Kidney tubule cell (primary cell): ENCODE results near the gene SUPT20HL2.
"Not testable (repeated sequence)": the region's sequence is repeated elsewhere in the genome, so short reads cannot be mapped to it uniquely, and the experiment has no call there.

Source experiments
- DNase-seq: peaks from one replicate; pipeline ENCODE4 v3.0.0-alpha.2; 2018; ENCODE audit warnings: low spot score

SUPT20HL2 gene

GRCh38 chrX:24309580-24310374, 4.1 kb downstream of the SUPT20HL2 start:
- not testable (repeated sequence) for DNase-seq

DNA sequence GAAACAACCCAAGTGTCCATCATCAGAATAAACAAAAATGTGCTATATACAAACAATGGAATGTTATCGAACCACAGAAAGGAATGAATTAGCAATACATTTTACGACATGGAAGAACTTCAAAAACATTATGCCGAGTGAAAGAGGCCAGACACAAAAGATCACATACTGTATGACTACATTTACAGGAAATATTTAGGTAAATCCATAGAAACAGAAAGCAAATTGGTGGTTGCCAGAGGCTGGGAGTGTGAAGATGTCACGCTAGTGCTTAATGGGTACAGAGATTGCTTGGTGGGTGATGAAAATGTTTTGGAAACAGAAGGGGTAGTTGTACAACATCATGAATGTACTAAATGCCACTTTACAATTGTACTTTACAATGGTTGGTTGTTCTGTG, 5.1 kb downstream of the SUPT20HL2 start:
- DNase-seq, result not testable (repeated sequence)

- no peak for DNase-seq
Measured at GRCh38 chrX:24306440-24306839, 7.4 kb downstream of the SUPT20HL2 start.

DNA sequence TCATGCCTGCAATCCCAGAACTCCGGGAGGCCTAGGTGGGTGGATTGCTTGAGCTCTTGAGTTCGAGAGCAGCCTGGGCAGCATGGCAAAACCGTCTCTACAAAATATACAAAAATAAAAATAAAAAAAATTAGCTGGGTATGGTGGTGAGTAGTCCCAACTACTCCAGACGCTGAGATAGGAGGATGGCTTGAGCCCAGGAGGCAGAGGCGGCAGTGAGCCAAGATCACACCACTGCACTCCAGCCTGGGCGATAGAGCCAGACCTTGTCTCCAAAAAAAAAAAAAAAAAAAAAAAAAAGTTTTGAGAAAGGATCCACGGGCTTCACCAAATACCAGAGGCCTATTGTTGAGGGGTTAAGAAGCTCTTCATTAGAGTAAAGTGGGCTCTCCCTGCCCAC, 8.0 kb downstream of the SUPT20HL2 start:
- no peak for DNase-seq

DNA sequence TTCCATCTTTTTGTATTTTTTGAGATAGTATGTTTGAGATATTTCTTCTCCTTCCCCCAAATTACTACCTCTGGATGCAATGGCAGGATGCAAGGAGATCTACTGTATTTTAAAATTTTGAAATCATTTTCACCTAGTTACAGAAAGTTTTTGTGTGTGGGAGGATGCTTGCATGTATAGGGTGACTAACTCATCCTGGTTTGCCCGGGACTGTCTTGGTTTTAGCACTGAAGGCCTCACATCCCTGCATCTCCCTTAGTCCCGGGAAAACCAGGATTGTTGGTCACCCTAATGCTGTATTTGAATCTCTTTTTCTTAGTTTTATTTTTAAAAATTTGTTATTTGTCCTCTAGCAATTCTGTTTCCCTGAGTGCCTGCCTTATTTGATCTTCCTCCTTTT, 12.1 kb downstream of the SUPT20HL2 start:
- DNase-seq, result no peak

DNA sequence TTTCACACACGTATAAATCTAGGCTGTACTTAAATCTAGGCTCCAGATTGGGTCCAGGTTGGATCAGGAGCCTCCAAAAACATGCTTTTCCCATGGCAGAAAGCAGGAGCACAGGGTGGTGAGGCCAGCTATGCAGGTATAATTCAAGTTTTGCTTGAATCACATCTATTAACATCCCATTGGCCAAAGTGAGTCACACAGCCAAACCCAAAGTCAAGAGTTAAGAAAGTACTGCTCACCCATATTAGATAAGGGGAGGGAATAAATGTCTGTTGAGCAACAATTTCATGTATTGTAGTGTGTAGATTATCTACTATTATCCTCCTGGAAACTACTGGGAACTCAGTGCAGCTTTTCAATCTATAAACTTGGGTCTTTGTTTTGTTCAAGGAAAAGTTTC, 12.8 kb downstream of the SUPT20HL2 start:
- DNase-seq, result no peak

DNA sequence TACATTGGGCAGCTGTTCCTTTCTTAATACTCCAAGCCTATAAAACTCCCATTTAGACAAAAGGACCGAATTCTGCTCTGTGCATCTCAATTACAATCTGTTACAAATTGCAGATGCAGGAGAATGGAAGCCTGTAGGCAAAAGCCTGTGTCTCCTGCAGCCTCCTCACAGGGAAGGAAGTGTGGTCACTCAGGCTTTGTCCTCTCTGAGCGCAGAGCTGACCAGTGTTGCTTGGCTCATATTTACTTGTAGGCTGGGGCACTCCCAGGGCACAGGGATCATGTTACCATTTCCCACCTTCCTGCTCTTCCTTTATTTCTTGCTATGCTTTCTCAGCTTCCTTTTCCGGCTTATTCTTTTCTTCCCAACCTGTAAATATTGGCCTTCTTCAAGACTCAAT, 15.7 kb downstream of the SUPT20HL2 start:
- DNase-seq, result no peak

GRCh38 chrX:24294619-24295018, 19.2 kb downstream of the SUPT20HL2 start:
- DNase-seq, result no peak

DNA sequence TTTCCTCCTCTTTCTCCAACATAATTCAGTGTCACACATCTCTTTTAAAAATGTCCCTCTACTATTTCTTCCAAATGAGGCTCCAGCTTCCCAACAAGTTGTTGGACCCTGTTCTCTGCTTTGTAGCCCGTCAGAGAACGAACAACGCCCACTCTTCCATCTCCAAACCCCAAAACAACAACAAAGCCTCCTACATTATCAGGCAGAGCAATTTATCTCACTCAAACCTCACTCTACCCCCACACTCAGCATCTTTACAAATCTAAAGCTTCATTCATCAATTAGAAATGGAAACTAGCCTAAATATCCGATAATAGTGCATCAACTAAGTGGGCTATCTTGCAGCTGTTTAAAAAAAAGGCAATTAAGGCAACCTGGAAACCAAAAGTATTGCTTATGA, 20.5 kb downstream of the SUPT20HL2 start:
- DNase-seq, result no peak

DNA sequence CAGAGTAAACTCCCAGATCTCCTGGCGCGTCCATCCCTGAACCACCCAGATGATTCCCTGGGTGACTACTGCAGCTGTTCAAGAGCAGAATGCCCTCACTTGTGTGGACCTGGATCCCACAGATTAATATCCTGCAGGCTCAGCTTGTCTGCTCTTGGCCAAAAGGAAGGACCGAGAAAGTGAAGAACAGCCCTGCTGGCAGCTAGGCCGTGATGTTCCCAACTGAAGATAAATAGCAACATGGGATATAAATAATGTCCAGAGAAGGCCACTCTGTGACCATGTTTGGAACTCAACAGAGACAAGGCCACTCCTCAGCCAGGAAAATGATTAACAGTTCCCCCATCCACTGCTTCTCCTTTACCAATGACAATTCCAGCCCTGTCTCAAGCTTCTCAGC, 21.5 kb downstream of the SUPT20HL2 start:
- DNase-seq, result no peak

DNA sequence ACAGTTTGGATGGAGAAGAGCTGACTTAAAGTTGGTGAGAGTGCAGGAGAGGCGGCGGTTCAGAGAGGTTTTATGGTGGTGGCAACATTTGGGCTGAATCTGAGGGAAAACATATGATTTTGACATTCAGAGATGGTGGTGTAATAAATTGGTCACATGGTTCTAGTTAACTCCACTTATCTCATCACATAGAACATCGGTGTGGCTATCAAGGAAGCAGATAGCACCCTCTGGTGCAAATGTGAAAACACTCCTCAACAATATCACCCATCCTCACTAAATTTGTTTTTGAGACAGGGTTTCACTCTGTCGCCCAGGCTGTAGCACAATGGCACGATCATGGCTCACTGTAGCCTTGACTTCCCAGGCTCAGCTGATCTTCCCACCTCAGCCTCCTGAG, 28.8 kb downstream of the SUPT20HL2 start:
- DNase-seq, result no peak

GRCh38 chrX:24283127-24283794, 30.6 kb downstream of the SUPT20HL2 start:
- no peak for DNase-seq

GRCh38 chrX:24282381-24283126, 31.3 kb downstream of the SUPT20HL2 start:
- DNase-seq, result peak; percentile 71

- DNase-seq, result no peak
Measured at GRCh38 chrX:24277405-24277804, 36.5 kb downstream of the SUPT20HL2 start.

- no peak for DNase-seq
Measured at GRCh38 chrX:24276015-24276414, 37.9 kb downstream of the SUPT20HL2 start.

DNA sequence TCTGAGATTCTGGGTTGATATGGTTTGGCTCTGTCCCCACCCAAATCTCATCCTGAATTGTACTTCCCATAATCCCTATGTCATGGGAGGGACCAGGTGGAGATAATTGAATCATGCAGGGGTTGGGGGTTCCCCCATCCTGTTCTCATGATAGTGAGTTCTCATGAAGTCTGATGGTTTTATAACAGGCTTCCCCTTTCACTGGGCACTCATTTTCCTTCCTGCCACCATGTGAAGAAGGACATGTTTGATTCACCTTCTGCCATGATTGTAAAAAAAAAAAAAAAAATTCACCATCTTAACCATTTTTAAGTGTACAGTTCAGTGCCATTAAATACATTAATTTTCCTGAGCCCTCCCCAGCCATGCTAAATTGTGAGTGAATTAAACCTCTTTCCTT, 42.6 kb downstream of the SUPT20HL2 start:
- DNase-seq, result no peak

DNA sequence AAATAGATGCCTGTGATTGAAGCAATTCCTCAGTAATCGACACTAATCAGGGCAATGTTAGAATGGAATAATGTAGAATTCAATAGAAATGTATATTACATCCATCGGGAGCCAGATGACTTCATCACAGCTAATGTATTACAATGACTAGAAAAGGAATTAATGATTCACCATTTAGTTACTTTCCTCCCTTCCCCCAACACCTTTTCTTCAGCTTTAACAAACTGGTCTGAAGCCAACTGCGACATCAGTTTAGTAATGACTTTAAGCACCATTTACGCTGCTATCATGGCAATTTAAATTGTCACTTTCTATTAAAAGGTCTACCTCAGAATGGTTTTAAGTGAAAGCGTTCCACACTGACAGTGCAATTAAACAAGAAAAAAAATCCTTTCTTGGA, 45.1 kb downstream of the SUPT20HL2 start:
- DNase-seq, result peak; percentile 51

GRCh38 chrX:24266996-24267395, 46.9 kb downstream of the SUPT20HL2 start:
- peak; percentile 92 for DNase-seq

GRCh38 chrX:24264383-24264782, 49.5 kb downstream of the SUPT20HL2 start:
- peak; percentile 58 for DNase-seq

- DNase-seq, result no peak
Measured at GRCh38 chrX:24262309-24262708, 51.6 kb downstream of the SUPT20HL2 start.
